Measurements from ENCODE around the gene TBPL1.

The TBPL1 gene

GRCh38 chr6:133992992-133993680 is 40.1 kb downstream of the TBPL1 start:
- Histone ChIP-seq H3K27ac (ENCODE audit: low read length) (no peak overlapping the region), H3K79me2 (ENCODE audit: low read length) (no peaks in the 10 kb centered on the region), H2AFZ (ENCODE audit: low read length) (no peak overlapping the region), H3K36me3 (replicated peaks; ENCODE audit: insufficient read depth, low read length) (no peaks in the 10 kb centered on the region), H3K4me3 (ENCODE audit: low read length) (no peak overlapping the region), H3K4me1 (ENCODE audit: low read length) (no peaks in the 10 kb centered on the region), H4K20me1 (ENCODE audit: insufficient read depth, low read length) (no peaks in the 10 kb centered on the region), H3K9me3 (replicated peaks; ENCODE audit: insufficient read depth, low read length) (no peaks in the 10 kb centered on the region), H3K27me3 (replicated peaks; ENCODE audit: insufficient read depth, low read length) (no peaks in the 10 kb centered on the region), H3K4me2 (ENCODE audit: low read depth, low read length) (no peak overlapping the region), H3K9ac (ENCODE audit: low read length) (no peak overlapping the region), H3K9me2 (replicated peaks; ENCODE audit: insufficient read depth, low read length) (no peaks in the 10 kb centered on the region), H3F3A (ENCODE audit: insufficient read depth, low read length) (no peaks in the 10 kb centered on the region)
- TF ChIP-seq CTCF (IDR thresholded peaks at IDR 0.05; ENCODE audit: low read length), result no peak
- no peak for TF ChIP-seq EZH2 (optimal IDR thresholded peaks at IDR 0.05; ENCODE audit: low read depth, low read length)
- TF ChIP-seq EZH2phosphoT487 (IDR thresholded peaks at IDR 0.05; ENCODE audit: low read length), result no peak
- no peak for DNase-seq

- H3K36me3 ChIP-seq (replicated peaks; ENCODE audit: insufficient read depth, low read length), result no peaks in the 10 kb centered on the region
- no peak overlapping the region for H3K4me3 ChIP-seq (ENCODE audit: low read length)
- no peaks in the 10 kb centered on the region for H3K79me2 ChIP-seq (ENCODE audit: low read length)
- no peaks in the 10 kb centered on the region for H3K9me2 ChIP-seq (replicated peaks; ENCODE audit: insufficient read depth, low read length)
- no peak overlapping the region for H3K27ac ChIP-seq (ENCODE audit: low read length)
- no peak overlapping the region for H2AFZ ChIP-seq (ENCODE audit: low read length)
- no peaks in the 10 kb centered on the region for H3K9me3 ChIP-seq (replicated peaks; ENCODE audit: insufficient read depth, low read length)
- no peak for TF ChIP-seq EZH2phosphoT487 (IDR thresholded peaks at IDR 0.05; ENCODE audit: low read length)
- no peak for TF ChIP-seq CTCF (IDR thresholded peaks at IDR 0.05; ENCODE audit: low read length)
- no peak for TF ChIP-seq EZH2 (optimal IDR thresholded peaks at IDR 0.05; ENCODE audit: low read depth, low read length)
- DNase-seq, result no peak
- H3K4me1 ChIP-seq (ENCODE audit: low read length), result no peaks in the 10 kb centered on the region
- H3F3A ChIP-seq (ENCODE audit: insufficient read depth, low read length), result no peaks in the 10 kb centered on the region
- H4K20me1 ChIP-seq (ENCODE audit: insufficient read depth, low read length), result no peaks in the 10 kb centered on the region
- H3K4me2 ChIP-seq (ENCODE audit: low read depth, low read length), result no peak overlapping the region
- H3K27me3 ChIP-seq (replicated peaks; ENCODE audit: insufficient read depth, low read length), result no peaks in the 10 kb centered on the region
- no peak overlapping the region for H3K9ac ChIP-seq (ENCODE audit: low read length)
Measured at GRCh38 chr6:133995296-133995695, 42.3 kb downstream of the TBPL1 start.

GRCh38 chr6:133995758-133996157 is 42.7 kb downstream of the TBPL1 start:
- Histone ChIP-seq H4K20me1 (ENCODE audit: insufficient read depth, low read length) (no peaks in the 10 kb centered on the region), H3K4me1 (ENCODE audit: low read length) (no peaks in the 10 kb centered on the region), H3K27ac (ENCODE audit: low read length) (no peak overlapping the region), H3K9ac (ENCODE audit: low read length) (no peak overlapping the region), H3K36me3 (replicated peaks; ENCODE audit: insufficient read depth, low read length) (no peaks in the 10 kb centered on the region), H3K9me3 (replicated peaks; ENCODE audit: insufficient read depth, low read length) (no peaks in the 10 kb centered on the region), H3K4me3 (ENCODE audit: low read length) (no peak overlapping the region), H3F3A (ENCODE audit: insufficient read depth, low read length) (no peaks in the 10 kb centered on the region), H3K27me3 (replicated peaks; ENCODE audit: insufficient read depth, low read length) (no peaks in the 10 kb centered on the region), H3K4me2 (ENCODE audit: low read depth, low read length) (no peak overlapping the region), H3K9me2 (replicated peaks; ENCODE audit: insufficient read depth, low read length) (no peaks in the 10 kb centered on the region), H2AFZ (ENCODE audit: low read length) (no peak overlapping the region), H3K79me2 (ENCODE audit: low read length) (no peaks in the 10 kb centered on the region)
- TF ChIP-seq CTCF (IDR thresholded peaks at IDR 0.05; ENCODE audit: low read length), result no peak
- no peak for TF ChIP-seq EZH2phosphoT487 (IDR thresholded peaks at IDR 0.05; ENCODE audit: low read length)
- no peak for TF ChIP-seq EZH2 (optimal IDR thresholded peaks at IDR 0.05; ENCODE audit: low read depth, low read length)
- DNase-seq, result no peak
